GM13976 (cell line): ENCODE results near the gene SPTBN4.
"Not testable (repeated sequence)": the region's sequence is repeated elsewhere in the genome, so short reads cannot be mapped to it uniquely, and the experiment has no call there.

ENCODE experiments used
- DNase-seq: peaks from one replicate; pipeline ENCODE4 v3.0.0; 2012; ENCODE audit warnings: low spot score
- CTCF ChIP-seq: IDR thresholded peaks from 2 replicates; pipeline ENCODE4 v1.5.1; 2012; ENCODE audit warnings: borderline replicate concordance, mild to moderate bottlenecking; ENCODE audit not compliant: insufficient read depth; ENCODE audit errors: extremely low read depth, missing control alignments, control extremely low read depth
- in situ Hi-C: fragments of 300-500 bp; cut with MboI; formaldehyde crosslinking; loops from one replicate; pipeline ENCODE4 v1.12.0; 2022; ENCODE audit warnings: low sequenced_read_pairs, mixed read lengths, inconsistent platforms; ENCODE audit not compliant: unreplicated experiment

Gene SPTBN4

GRCh38 chr19:40512473-40513344, 45.9 kb downstream of the SPTBN4 start:
- no peak for TF ChIP-seq CTCF
- in situ Hi-C loops = no loop called here
- DNase-seq = no peak

DNA sequence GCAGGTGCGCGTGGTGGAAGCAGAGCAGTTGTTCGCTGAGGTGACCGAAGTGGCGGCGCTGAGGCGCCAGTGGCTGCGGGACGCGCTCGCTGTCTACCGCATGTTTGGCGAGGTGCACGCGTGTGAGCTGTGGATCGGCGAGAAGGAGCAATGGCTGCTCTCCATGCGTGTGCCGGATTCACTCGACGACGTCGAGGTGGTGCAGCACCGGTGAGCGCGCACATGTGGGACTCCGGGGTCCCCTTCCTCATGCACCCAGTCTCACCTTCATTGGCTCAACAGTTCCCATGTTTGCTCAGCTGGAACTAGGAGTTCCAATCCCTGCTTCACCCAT, 46.5 kb downstream of the SPTBN4 start:
- TF ChIP-seq CTCF = no peak
- in situ Hi-C loops = no loop called here
- DNase-seq = no peak

GRCh38 chr19:40513741-40514315, 47.0 kb downstream of the SPTBN4 start:
- in situ Hi-C loops = no loop called here
- TF ChIP-seq CTCF = no peak
- no peak for DNase-seq

- TF ChIP-seq CTCF = no peak
- DNase-seq = no peak
- in situ Hi-C loops = no loop called here
Observed at GRCh38 chr19:40517248-40517647, 50.4 kb downstream of the SPTBN4 start.

GRCh38 chr19:40519352-40520322, 52.8 kb downstream of the SPTBN4 start:
- DNase-seq = no peak
- in situ Hi-C loops = no loop called here
- TF ChIP-seq CTCF = no peak

DNA sequence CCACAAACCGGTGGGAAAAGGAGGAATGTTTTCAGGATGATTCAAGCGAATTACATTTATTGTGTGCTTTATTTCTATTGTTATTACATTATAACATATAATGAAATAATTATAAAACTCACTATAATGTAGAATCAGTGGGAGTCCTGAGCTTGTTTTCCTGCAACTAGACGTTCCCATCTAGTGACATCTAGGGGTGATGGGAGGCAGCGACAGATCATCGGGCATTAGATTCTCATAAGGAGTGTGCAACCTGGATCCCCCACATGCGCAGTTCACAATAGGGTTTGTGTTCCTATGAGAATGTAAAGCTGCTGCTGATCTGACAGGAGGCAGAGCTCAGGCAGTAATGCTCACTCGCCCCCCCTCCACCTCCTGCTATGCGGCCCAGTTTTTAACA, 54.5 kb downstream of the SPTBN4 start:
- DNase-seq = no peak
- no peak for TF ChIP-seq CTCF
- in situ Hi-C loops = no loop called here

- in situ Hi-C loops, DNase-seq: not testable (repeated sequence)
Observed at GRCh38 chr19:40521900-40522299, 55.1 kb downstream of the SPTBN4 start.
